Eye (tissue), 1 donor: ENCODE results near the gene CFAP69.
"Not testable (repeated sequence)": the region's sequence is repeated elsewhere in the genome, so short reads cannot be mapped to it uniquely, and the experiment has no call there.

Source experiments
- DNase-seq: peaks from one replicate; pipeline ENCODE4 v3.0.0-alpha.2; 2015

The CFAP69 gene

GRCh38 chr7:90346336-90347125, 101.6 kb downstream of the CFAP69 start, which contains the start of gene GTPBP10:
Gene GTPBP10 (plus strand): TSS chr7:90346716. CDS start chr7:90346742, 26 bp downstream.
- DNase-seq: peak; percentile 98

- no peak for DNase-seq
Measured at GRCh38 chr7:90347759-90348158, 102.8 kb downstream of the CFAP69 start.

GRCh38 chr7:90349305-90349704, 104.3 kb downstream of the CFAP69 start:
- DNase-seq: no peak

- DNase-seq: not testable (repeated sequence)
Measured at GRCh38 chr7:90350032-90350431, 105.1 kb downstream of the CFAP69 start.

GRCh38 chr7:90351987-90352386, 107.0 kb downstream of the CFAP69 start:
- DNase-seq: no peak
